Occipital lobe (tissue), 2 donors: ENCODE data around the gene GAL3ST2. TPM values are rescaled to one million over a fixed set of nuclear protein-coding genes. Genes with fewer than 3 reads are reported as not detected.
"Not testable (repeated sequence)": the region's sequence is repeated elsewhere in the genome, so short reads cannot be mapped to it uniquely, and the experiment has no call there.

Source experiments
- DNase-seq: peaks from one replicate; lab custom pipeline; 2025; lab: John Stamatoyannopoulos, UW
- total RNA-seq: library from RNA; depleted of rRNA; stranded (reverse); fragments of >200 nt; gene quantifications from one replicate; pipeline ENCODE4 v1.2.3, GENCODE V29; 2014

The GAL3ST2 gene
- total RNA-seq, 1 donor from 2014 or later = 0.16 TPM

GRCh38 chr2:241791385-241791784 is 14.8 kb downstream of the GAL3ST2 start:
- DNase-seq = not testable (repeated sequence)

GRCh38 chr2:241793385-241793784 is 16.8 kb downstream of the GAL3ST2 start:
- DNase-seq = no peak

GRCh38 chr2:241794250-241794823 is 17.7 kb downstream of the GAL3ST2 start:
- DNase-seq = no peak

- no peak for DNase-seq
Measured at GRCh38 chr2:241795021-241795999, 18.7 kb downstream of the GAL3ST2 start.

- no peak for DNase-seq
Measured at GRCh38 chr2:241796209-241796608, 19.6 kb downstream of the GAL3ST2 start.

GRCh38 chr2:241796610-241797138 is 20.1 kb downstream of the GAL3ST2 start:
- DNase-seq = no peak

- no peak for DNase-seq
Measured at GRCh38 chr2:241797441-241798080, 20.9 kb downstream of the GAL3ST2 start.

- no peak for DNase-seq
Measured at GRCh38 chr2:241798081-241798630, 21.5 kb downstream of the GAL3ST2 start.

GRCh38 chr2:241798631-241799521 is 22.3 kb downstream of the GAL3ST2 start:
- DNase-seq = no peak

- DNase-seq = no peak
Measured at GRCh38 chr2:241799522-241800197, 23.0 kb downstream of the GAL3ST2 start.

- DNase-seq = not testable (repeated sequence)
Measured at GRCh38 chr2:241800198-241800903, 23.7 kb downstream of the GAL3ST2 start.

GRCh38 chr2:241801611-241802420 is 25.2 kb downstream of the GAL3ST2 start:
- no peak for DNase-seq

GRCh38 chr2:241802421-241803318 is 26.0 kb downstream of the GAL3ST2 start:
- no peak for DNase-seq

GRCh38 chr2:241803387-241804325 is 27.0 kb downstream of the GAL3ST2 start:
- peak; percentile 69 for DNase-seq

- no peak for DNase-seq
Measured at GRCh38 chr2:241804326-241805229, 28.0 kb downstream of the GAL3ST2 start.
